AG09309 (cell line): Measurements from ENCODE around the gene DDX47.
"Not testable (repeated sequence)": the region's sequence is repeated elsewhere in the genome, so short reads cannot be mapped to it uniquely, and the experiment has no call there.

Source experiments
- DNase-seq: peaks from one replicate; pipeline ENCODE4 v3.0.0-alpha.2; 2010; ENCODE audit warnings: low read depth
- H3K4me3 ChIP-seq: 2 replicates; pipeline ENCODE4 v1.5.1; 2011; ENCODE audit warnings: mild to moderate bottlenecking, low read depth, low read length, moderate library complexity; ENCODE audit not compliant: control insufficient read depth
- CTCF ChIP-seq: IDR thresholded peaks from 2 replicates; pipeline ENCODE4 v1.5.1; 2011; ENCODE audit warnings: mild to moderate bottlenecking, low read depth, low read length, inconsistent platforms; ENCODE audit not compliant: insufficient read depth, control insufficient read depth; ENCODE audit errors: missing control alignments

The DDX47 gene

GRCh38 chr12:12845794-12846243 lies 32.7 kb downstream of the DDX47 start:
- DNase-seq = no peak

GRCh38 chr12:12846780-12847179 lies 33.6 kb downstream of the DDX47 start:
- not testable (repeated sequence) for DNase-seq, H3K4me3 ChIP-seq

More at GRCh38 chr12:12845794-12846243, 32.7 kb downstream of the DDX47 start:
- TF ChIP-seq CTCF = no peak
- no peak overlapping the region for H3K4me3 ChIP-seq

GRCh38 chr12:12853435-12853834 lies 40.3 kb downstream of the DDX47 start:
- DNase-seq = no peak
- no peak overlapping the region for H3K4me3 ChIP-seq
- TF ChIP-seq CTCF = no peak

GRCh38 chr12:12859690-12860089 lies 46.5 kb downstream of the DDX47 start:
- DNase-seq = no peak
- no peak overlapping the region for H3K4me3 ChIP-seq
- TF ChIP-seq CTCF = no peak

- DNase-seq = no peak
- TF ChIP-seq CTCF = no peak
- no peak overlapping the region for H3K4me3 ChIP-seq
Measured at GRCh38 chr12:12864243-12864642, 51.1 kb downstream of the DDX47 start.

GRCh38 chr12:12868477-12869235 lies 55.5 kb downstream of the DDX47 start:
- no peak overlapping the region for H3K4me3 ChIP-seq
- no peak for DNase-seq
- TF ChIP-seq CTCF = no peak

GRCh38 chr12:12870465-12870864 lies 57.3 kb downstream of the DDX47 start:
- TF ChIP-seq CTCF = no peak
- H3K4me3 ChIP-seq = no peak overlapping the region
- DNase-seq = peak; percentile 99
